Vagina (tissue), 2 donors: Measurements from ENCODE around the gene CRMP1. TPM values are rescaled to one million over a fixed set of nuclear protein-coding genes. Genes with fewer than 3 reads are reported as not detected.

Experiments used
- DNase-seq, 2 donors: peaks; one replicate each; pipeline ENCODE4 v3.0.0-alpha.2; 2017; ENCODE audit errors: extremely low spot score in 2 of 2
- H3K27ac ChIP-seq: fragments of 200-600 bp; sonication (generic); one replicate; pipeline ENCODE4 v1.5.1; 2019
- H3K27me3 ChIP-seq: fragments of 200-600 bp; sonication (generic); one replicate; pipeline ENCODE4 v1.5.1; 2019
- H3K36me3 ChIP-seq, 2 donors: fragments of 200-600 bp; sonication (generic); one replicate each; pipeline ENCODE4 v1.5.1; 2017 to 2019
- H3K4me1 ChIP-seq: fragments of 200-600 bp; sonication (generic); one replicate; pipeline ENCODE4 v1.5.1; 2019
- H3K4me3 ChIP-seq, 2 donors: fragments of 200-600 bp; sonication (generic); 1 replicate in 1 of 2; 2 replicates in 1 of 2; pipeline ENCODE4 v1.5.1; 2016 to 2019
- H3K9me3 ChIP-seq: fragments of 200-600 bp; sonication (generic); one replicate; pipeline ENCODE4 v1.5.1; 2019
- POLR2A ChIP-seq, 2 donors: fragments of 450-650 bp; IDR thresholded peaks; one replicate each; pipeline ENCODE4 v1.6.1; 2017; ENCODE audit warnings: antibody characterized with exemption in 2 of 2, mild to moderate bottlenecking in 2 of 2, moderate library complexity in 2 of 2
- POLR2AphosphoS5 ChIP-seq, 2 donors: sonication (generic); formaldehyde crosslinking; IDR thresholded peaks; one replicate each; pipeline ENCODE4 v1.9.0; 2017; ENCODE audit warnings: antibody characterized with exemption in 2 of 2, mild to moderate bottlenecking in 2 of 2, low read depth in 1 of 2; ENCODE audit not compliant: insufficient read depth in 1 of 2
- intact Hi-C: fragments of 100-400 bp; cut with DNase I; formaldehyde crosslinking; loops from one replicate; pipeline ENCODE4 v1.15.1; 2023
- microRNA counts, 2 donors: library from miRNA; unstranded; fragments of <30 nt; microRNA quantifications; one replicate each; lab custom pipeline; 2016 to 2017
- microRNA-seq: library from miRNA; unstranded; fragments of <30 nt; microRNA quantifications from one replicate; pipeline ENCODE4, GENCODE V29; 2017; ENCODE audit warnings: borderline number of aligned reads, borderline replicate concordance
- small RNA-seq: library from RNA; depleted of rRNA; stranded (forward); fragments of <200 nt; gene quantifications from one replicate; pipeline ENCODE3, GENCODE V24; 2016
- total RNA-seq: library from RNA; depleted of rRNA; stranded (reverse); fragments of >200 nt; gene quantifications from one replicate; pipeline ENCODE4 v1.2.3, GENCODE V29; 2016
- TF ChIP-seq, protein P1 (sequence below), 3 experiments: fragments of 450-650 bp in 2 of 3; fragments of 200-600 bp in 1 of 3; sonication (generic) in 1 of 3; IDR thresholded peaks; one replicate each; pipeline ENCODE4 v1.5.1; 2017 to 2019; ENCODE audit warnings: antibody characterized with exemption in 3 of 3, mild to moderate bottlenecking in 2 of 3, moderate library complexity in 2 of 3

Gene CRMP1
- total RNA-seq, 1 donor from 2014 or later = 3.4 TPM

- H3K36me3 ChIP-seq = peaks cover 0 to 7% of the 10 kb centered on the region in 2 donors
These were observed 120.2 kb downstream of the CRMP1 start for GRCh38 chr4:5772528-5773270.

More at GRCh38 chr4:5772528-5773270, 120.2 kb downstream of the CRMP1 start:
- Histone ChIP-seq H3K27me3 (no peaks in the 10 kb centered on the region), H3K9me3 (no peaks in the 10 kb centered on the region), H3K4me3 (no peak overlapping the region), H3K27ac (no peak overlapping the region), H3K4me1 (peaks cover 16% of the 10 kb centered on the region)
- DNase-seq = no peak
- TF ChIP-seq POLR2AphosphoS5 (IDR thresholded peaks at IDR 0.05; ENCODE audit: insufficient read depth in 1 of 2, low read depth in 1 of 2) = no peak
- TF ChIP-seq, protein P1, sequence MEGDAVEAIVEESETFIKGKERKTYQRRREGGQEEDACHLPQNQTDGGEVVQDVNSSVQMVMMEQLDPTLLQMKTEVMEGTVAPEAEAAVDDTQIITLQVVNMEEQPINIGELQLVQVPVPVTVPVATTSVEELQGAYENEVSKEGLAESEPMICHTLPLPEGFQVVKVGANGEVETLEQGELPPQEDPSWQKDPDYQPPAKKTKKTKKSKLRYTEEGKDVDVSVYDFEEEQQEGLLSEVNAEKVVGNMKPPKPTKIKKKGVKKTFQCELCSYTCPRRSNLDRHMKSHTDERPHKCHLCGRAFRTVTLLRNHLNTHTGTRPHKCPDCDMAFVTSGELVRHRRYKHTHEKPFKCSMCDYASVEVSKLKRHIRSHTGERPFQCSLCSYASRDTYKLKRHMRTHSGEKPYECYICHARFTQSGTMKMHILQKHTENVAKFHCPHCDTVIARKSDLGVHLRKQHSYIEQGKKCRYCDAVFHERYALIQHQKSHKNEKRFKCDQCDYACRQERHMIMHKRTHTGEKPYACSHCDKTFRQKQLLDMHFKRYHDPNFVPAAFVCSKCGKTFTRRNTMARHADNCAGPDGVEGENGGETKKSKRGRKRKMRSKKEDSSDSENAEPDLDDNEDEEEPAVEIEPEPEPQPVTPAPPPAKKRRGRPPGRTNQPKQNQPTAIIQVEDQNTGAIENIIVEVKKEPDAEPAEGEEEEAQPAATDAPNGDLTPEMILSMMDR (IDR thresholded peaks at IDR 0.05) = no peak
- no peak for TF ChIP-seq POLR2A (IDR thresholded peaks at IDR 0.05)
- intact Hi-C loops = no loop called here

MicroRNAs encoded within 50 kb of the gene (microRNA counts, 767-probe panel; counts per million panel counts)
- 238 to 261 counts per million in 2 donors for microRNA hsa-miR-378d (lab: Ali Mortazavi, UCI)

Small RNAs within 50 kb of the gene (microRNA-seq; reads per million reads assigned to microRNA genes)
- gene MIR378D1 = not detected

Small RNAs within 50 kb of the gene (small RNA-seq; reads per million reads assigned to genes)
- gene MIR378D1 = not detected

Other genes starting within 250 kb of the CRMP1 start
- gene EVC2, start 184.5 kb downstream of the CRMP1 start, total RNA-seq = 23.8 TPM
- gene EVC, start 181.9 kb downstream of the CRMP1 start, total RNA-seq = 19.4 TPM
- gene C4orf50, start 125.3 kb upstream of the CRMP1 start, total RNA-seq = 0.49 TPM